ENCODE results near the gene ITIH3. TPM values are rescaled to one million over a fixed set of nuclear protein-coding genes. Genes with fewer than 3 reads are reported as not detected.

ITIH3 gene
- total and polyA plus RNA-seq, 7 donors = 0.14 to 2.3 (median 0.65) TPM; not detected in 3

DNA sequence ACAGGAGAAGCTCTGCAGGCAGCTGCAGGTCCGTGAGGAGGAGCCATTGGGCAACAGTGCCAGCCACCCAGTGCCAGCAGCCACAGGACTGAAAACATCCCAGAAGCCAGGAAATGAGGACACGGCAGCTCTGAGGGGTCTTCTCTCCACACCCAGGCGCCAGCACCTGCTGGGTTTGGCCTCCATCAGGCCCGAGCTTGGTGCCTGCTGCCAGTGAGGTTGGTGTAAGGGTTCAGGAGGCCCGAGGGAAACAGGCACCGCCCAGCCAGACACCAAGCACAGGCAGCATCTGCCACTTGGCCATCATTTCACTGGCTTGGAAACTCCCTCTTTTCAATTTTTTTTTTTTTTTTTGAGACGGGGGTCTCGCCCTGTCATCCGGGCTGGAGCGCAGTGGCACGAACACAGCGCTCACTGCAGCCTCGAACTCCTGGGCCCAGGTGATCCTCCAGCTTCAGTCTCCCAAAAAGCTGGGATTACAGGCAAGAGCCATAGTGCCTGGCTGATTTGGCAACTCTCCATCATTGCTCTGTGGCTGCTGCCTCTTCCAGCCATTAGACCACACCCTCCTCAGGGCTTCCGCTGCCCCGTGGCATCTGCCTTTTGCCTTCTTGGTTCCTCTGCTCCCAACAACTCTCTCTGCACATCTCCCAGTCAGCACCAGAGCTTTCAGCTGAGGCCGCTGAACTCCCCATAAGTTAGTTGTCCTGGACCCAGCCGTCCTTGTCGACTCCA lies 1.5 kb upstream of the ITIH3 start:
- DNase-seq = no peak
- Histone ChIP-seq H3K9me3 (no peaks in the 10 kb centered on the region), H3K4me3 (no peak overlapping the region), H3K27ac (no peak overlapping the region), H3K27me3 (no peaks in the 10 kb centered on the region), H3K4me1 (no peaks in the 10 kb centered on the region), H3K36me3 (no peaks in the 10 kb centered on the region)
- TF ChIP-seq POLR2A (IDR thresholded peaks at IDR 0.05) (no peak), EP300 (IDR thresholded peaks at IDR 0.05) (no peak), POLR2AphosphoS5 (IDR thresholded peaks at IDR 0.05) (no peak)
- TF ChIP-seq, protein P1, sequence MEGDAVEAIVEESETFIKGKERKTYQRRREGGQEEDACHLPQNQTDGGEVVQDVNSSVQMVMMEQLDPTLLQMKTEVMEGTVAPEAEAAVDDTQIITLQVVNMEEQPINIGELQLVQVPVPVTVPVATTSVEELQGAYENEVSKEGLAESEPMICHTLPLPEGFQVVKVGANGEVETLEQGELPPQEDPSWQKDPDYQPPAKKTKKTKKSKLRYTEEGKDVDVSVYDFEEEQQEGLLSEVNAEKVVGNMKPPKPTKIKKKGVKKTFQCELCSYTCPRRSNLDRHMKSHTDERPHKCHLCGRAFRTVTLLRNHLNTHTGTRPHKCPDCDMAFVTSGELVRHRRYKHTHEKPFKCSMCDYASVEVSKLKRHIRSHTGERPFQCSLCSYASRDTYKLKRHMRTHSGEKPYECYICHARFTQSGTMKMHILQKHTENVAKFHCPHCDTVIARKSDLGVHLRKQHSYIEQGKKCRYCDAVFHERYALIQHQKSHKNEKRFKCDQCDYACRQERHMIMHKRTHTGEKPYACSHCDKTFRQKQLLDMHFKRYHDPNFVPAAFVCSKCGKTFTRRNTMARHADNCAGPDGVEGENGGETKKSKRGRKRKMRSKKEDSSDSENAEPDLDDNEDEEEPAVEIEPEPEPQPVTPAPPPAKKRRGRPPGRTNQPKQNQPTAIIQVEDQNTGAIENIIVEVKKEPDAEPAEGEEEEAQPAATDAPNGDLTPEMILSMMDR (IDR thresholded peaks at IDR 0.05) = no peak
- intact Hi-C loops (cut with DNase I) = no loop called here
- WGBS, 2 donors = 71 to 83% methylated on average over 18 of the region's 18 CpGs

- Histone ChIP-seq H3K36me3 (no peaks in the 10 kb centered on the region), H3K4me1 (no peaks in the 10 kb centered on the region), H3K9me3 (no peaks in the 10 kb centered on the region), H3K27me3 (no peaks in the 10 kb centered on the region), H3K27ac (no peak overlapping the region), H3K4me3 (no peak overlapping the region)
- 74 to 79% methylated on average over 9 of the region's 9 CpGs for WGBS, 2 donors
- no peak for TF ChIP-seq EP300 (IDR thresholded peaks at IDR 0.05)
- TF ChIP-seq, protein P1 (IDR thresholded peaks at IDR 0.05) = no peak
- no peak for TF ChIP-seq POLR2A (IDR thresholded peaks at IDR 0.05)
- no peak for TF ChIP-seq POLR2AphosphoS5 (IDR thresholded peaks at IDR 0.05)
- DNase-seq = no peak
- intact Hi-C loops (cut with DNase I) = no loop called here
Measured at GRCh38 chr3:52793702-52794611, 639 bp upstream of the ITIH3 start.

DNA sequence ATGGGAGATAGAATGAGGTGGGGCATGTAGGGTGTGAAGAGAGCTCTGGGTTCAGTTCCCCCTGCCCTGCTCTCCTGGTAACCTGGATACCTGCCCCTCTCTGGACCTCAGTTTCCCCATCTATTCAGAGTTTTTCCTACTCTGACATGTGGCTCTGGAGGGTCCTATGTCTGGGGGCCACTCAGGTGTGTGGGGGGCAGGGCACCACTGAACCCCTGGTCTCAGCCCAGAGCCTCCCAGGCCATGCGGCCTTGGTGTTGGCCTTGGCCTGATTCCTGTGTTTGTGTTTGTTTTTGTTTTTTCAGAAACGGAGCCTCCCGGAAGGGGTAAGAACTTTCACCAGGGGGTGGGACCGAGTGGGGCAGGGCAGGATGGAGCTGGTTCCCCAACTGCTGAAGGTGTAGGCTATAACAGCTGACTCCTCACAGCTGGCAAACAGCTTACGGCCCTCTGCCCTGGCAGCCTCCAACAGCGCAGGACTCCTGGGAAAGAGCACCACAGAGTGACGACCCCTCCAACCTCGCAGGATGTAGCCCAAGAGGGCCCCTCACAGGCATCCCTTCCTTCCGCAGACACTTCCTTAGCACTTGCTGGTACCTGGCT lies 803 bp downstream of the ITIH3 start:
- WGBS, 2 donors = 30 to 52% methylated on average over 9 of the region's 9 CpGs
- no peak overlapping the region for H3K4me3 ChIP-seq
- TF ChIP-seq POLR2AphosphoS5 (IDR thresholded peaks at IDR 0.05) (no peak), EP300 (IDR thresholded peaks at IDR 0.05) (no peak), POLR2A (IDR thresholded peaks at IDR 0.05) (no peak)
- TF ChIP-seq, protein P1 (IDR thresholded peaks at IDR 0.05) = no peak
- H3K9me3 ChIP-seq = no peaks in the 10 kb centered on the region
- no peaks in the 10 kb centered on the region for H3K27me3 ChIP-seq
- no peak for DNase-seq
- H3K36me3 ChIP-seq = no peaks in the 10 kb centered on the region
- no peaks in the 10 kb centered on the region for H3K4me1 ChIP-seq
- no peak overlapping the region for H3K27ac ChIP-seq
- intact Hi-C loops (cut with DNase I) = no loop called here

- TF ChIP-seq POLR2AphosphoS5 (IDR thresholded peaks at IDR 0.05) (no peak), EP300 (IDR thresholded peaks at IDR 0.05) (no peak), POLR2A (IDR thresholded peaks at IDR 0.05) (no peak)
- TF ChIP-seq, protein P1 (IDR thresholded peaks at IDR 0.05) = no peak
- Histone ChIP-seq H3K4me1 (no peaks in the 10 kb centered on the region), H3K36me3 (no peaks in the 10 kb centered on the region), H3K9me3 (no peaks in the 10 kb centered on the region), H3K4me3 (no peak overlapping the region), H3K27me3 (no peaks in the 10 kb centered on the region), H3K27ac (no peak overlapping the region)
- WGBS, 2 donors = 91 to 94% methylated on average over 9 of the region's 9 CpGs
- intact Hi-C loops (cut with DNase I) = no loop called here
- DNase-seq = no peak
Measured at GRCh38 chr3:52796411-52796810, 1.8 kb downstream of the ITIH3 start.

Measured in sigmoid colon (tissue), 7 donors.